Breast epithelium (tissue), 3 donors: Measurements from ENCODE around the gene NFATC4.

Source experiments
- CTCF ChIP-seq, 3 donors: fragments of 450-650 bp; IDR thresholded peaks; one replicate each; pipeline ENCODE4 v1.5.1; 2016 to 2017; ENCODE audit warnings: antibody characterized with exemption in 3 of 3, mild to moderate bottlenecking in 3 of 3, moderate library complexity in 3 of 3
- POLR2A ChIP-seq: fragments of 450-650 bp; IDR thresholded peaks from one replicate; pipeline ENCODE4 v1.6.1; 2016; ENCODE audit warnings: antibody characterized with exemption, mild to moderate bottlenecking, moderate library complexity
- POLR2AphosphoS5 ChIP-seq, 3 donors: sonication (generic); formaldehyde crosslinking; IDR thresholded peaks; one replicate each; pipeline ENCODE4 v1.6.1; 2017; ENCODE audit warnings: antibody characterized with exemption in 3 of 3

GRCh38 chr14:24340606-24341005, 27.4 kb upstream of the NFATC4 start:
- no peak for TF ChIP-seq CTCF (IDR thresholded peaks at IDR 0.05)
- no peak for TF ChIP-seq POLR2A
- no peak for TF ChIP-seq POLR2AphosphoS5 (IDR thresholded peaks at IDR 0.05)
